HG03025 (cell line): Measurements from ENCODE around the gene RAD51B.
A peak's percentile ranks its signal among the peaks of the same experiment; 100 is the strongest.

Experiments used
- ATAC-seq: cut with Tn5 transposase; IDR thresholded peaks from one replicate; pipeline ENCODE4 v1.9.1; 2021; ENCODE audit warnings: mild to moderate bottlenecking, moderate library complexity; ENCODE audit not compliant: unreplicated experiment, low FRiP score

RAD51B gene

GRCh38 chr14:68460541-68460940, 641.0 kb downstream of the RAD51B start:
- no peak for ATAC-seq

DNA sequence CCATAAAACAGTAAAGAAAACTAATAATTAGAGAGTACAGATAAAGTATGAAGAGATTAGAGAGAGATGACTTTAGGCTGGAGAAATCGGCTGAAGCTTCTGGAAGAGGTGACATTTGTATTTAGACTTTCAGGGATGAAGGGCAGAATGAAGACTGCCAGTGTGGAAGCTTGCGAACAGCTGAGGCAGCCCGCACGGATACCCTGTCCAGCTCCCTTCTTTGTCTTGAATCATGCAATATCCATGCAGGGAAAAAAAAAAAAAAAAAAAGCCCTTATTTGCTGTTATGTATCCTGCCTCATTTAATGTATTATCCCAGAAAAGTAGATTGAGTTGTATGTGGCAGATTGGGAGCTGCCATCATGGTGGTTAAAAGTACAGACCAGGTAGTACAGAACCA, 641.5 kb downstream of the RAD51B start:
- ATAC-seq: no peak

- no peak for ATAC-seq
Observed at GRCh38 chr14:68462683-68463082, 643.1 kb downstream of the RAD51B start.

DNA sequence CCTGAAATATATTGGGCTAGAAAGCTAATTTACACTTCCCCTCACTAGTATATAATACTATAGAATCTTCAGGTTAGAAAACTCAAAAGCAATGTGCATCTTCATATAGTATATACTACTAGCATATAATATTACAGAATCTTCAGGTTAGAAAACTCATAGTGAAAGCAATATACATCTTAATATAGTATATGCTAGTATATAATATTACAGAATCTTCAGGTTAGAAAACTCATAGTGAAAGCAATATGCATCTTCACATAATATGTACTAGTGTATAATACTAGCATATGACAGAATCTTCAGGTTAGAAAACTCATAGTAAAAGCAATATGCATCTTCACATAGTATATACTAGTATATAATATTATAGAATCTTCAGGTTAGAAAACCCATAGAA, 643.7 kb downstream of the RAD51B start:
- ATAC-seq: no peak

DNA sequence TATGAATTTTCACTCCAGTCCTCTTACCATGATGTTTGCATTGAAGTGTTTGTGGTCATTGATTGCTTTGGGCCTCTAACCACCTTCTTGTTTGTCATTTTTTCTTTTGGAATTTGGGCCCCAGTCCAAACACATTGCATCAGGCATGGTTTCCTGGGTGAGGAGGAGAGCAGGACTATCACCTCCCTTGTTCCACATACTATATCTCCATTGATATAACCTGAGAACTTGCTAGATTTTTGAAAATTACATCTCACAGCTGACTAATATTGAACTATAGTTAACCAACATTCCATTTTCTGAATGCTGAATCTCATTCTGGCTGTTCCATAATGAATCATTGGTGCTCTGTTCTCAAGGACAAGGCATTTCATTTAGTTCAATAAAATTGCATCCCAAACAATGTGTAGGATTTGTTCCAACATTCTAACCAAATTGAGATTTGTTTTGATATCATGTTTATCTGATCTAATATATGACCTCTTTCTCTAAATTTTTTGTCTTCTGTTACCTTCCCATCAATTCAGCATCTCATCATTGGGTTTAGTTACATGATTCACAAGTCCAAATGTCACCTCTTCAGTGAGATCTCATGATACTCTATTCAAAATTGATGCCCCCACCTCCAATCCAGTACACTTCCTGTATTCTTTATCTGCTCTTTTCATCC, 644.3 kb downstream of the RAD51B start:
- no peak for ATAC-seq

GRCh38 chr14:68464711-68465110, 645.1 kb downstream of the RAD51B start:
- no peak for ATAC-seq

DNA sequence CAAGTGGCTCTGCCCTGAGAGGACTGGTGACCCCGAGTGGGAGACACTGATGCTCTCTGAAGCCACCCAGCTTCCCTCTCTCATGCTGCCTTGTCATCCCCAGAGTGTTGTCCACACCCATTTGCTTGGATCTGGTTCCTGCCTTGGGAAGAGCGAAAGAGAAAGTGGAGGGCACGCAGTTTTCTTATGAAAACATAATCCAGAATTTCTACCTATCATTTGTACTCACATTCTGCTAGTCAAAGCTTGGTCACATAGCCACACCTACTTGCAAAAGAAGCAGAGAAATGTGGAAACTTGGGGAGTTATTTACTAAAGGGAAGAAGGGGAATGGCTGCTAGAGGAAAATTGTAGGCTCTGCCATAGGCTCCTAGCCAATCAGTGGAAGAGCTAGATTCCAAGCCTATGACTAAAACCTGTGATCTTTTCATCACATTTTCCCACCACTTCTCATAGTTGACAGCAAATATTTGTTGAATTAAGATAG, 647.0 kb downstream of the RAD51B start:
- no peak for ATAC-seq

DNA sequence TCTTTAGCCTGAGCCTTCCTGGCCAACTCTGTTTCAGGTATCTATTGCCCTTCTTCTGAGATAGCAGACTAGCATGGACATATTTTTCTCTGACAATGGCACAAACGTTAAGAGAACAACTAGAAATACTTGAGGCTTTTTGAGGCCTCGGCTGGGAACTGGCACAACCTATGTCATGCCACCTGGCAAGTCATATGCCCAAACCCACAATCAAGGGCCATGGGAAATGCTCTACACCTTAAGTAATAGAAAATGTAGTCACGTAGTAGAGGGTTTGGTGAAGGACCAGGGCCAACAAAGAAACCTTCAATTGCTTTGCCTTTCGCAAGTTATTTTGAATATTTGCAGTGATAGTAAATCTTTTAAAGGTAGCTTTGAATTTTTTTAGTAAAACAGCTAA, 647.8 kb downstream of the RAD51B start:
- no peak for ATAC-seq

DNA sequence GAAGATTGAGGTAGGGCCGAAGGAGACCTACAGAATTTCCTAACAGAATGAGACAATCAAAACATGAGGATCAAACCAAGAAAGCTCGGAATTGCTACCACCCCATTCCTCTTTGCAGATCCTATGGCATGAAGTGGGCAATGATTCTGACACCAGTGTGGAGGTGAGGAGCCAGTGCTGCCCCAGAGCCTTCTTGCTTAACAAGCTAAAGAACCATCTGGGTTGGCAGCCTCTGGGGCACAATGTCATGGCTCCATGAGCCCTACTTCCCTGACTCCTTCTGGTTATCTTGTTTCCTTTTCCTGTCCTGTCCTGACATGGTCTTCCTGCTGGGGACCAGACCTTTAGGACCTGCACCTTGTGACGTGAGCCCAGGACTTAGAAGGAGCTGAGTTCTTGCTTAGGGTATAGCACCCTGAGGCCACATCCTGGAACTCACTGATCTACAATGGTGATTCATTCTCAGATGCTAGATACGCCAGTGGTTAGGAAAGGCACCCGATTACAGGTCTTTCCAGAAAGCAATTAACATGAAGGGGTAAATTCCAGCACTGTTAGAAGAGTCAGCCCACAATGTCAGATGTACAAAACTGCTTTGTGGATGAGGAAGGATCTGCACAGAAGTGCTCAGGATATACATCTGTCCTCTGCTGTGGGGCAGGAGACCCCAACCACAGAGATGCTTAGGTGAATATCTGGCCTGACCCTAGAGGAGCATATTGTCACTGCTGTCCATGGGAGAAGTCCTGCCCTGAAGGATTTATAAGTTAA, 649.0 kb downstream of the RAD51B start:
- ATAC-seq: no peak

DNA sequence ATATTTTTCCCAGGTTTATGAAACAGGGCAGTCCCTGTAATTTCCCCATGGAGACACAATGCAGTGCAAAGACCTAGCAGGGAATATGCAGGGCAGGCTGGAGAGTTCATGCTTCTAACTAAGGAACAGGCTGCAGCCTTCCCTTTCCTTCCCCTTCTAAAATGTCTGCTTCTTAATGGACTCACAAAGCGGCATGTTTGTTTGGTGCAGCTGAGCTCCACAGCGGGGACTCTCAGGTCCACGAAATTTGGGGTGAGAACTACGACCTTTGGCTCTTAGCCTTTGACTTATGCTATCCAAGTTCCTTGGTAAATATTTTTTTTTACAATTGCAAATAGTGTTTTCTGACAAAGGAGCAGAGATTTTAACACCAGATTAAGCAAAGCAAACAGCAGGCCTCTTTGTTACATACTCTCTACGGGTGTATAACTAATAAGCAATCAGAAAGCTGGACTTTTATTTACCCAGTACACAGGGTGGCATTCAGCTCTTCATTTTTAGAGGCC, 649.7 kb downstream of the RAD51B start:
- ATAC-seq: no peak

GRCh38 chr14:68470361-68470760, 650.8 kb downstream of the RAD51B start:
- no peak for ATAC-seq

- ATAC-seq: no peak
Observed at GRCh38 chr14:68471029-68471963, 651.7 kb downstream of the RAD51B start.

DNA sequence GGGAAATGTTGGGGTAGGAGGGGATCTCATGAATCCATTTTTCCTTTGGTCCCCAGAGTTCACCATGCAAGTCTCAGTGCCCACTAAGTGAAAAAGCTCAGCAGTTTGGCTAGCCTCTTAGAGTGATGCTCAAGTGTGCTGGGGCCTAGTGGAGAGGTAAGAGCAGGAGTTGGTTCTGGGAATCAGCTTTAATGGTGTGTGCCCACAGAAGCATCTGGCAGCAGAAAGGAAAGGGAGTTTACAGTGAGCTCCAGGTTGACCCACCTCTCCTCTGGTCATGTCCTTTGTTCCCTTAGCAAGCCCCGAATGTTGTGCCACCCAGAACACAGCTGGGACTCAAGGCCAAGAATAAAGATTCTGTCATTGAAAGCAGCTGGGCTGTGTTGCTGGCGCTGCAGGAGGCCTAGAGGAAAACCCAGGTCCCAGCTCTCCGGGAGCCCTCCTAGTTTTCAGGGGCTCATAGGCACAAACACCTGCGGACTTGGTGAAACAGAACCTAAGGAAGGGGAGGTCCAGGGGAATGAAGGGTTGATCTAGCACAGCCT, 652.5 kb downstream of the RAD51B start:
- no peak for ATAC-seq

GRCh38 chr14:68473069-68473468, 653.5 kb downstream of the RAD51B start:
- ATAC-seq: no peak

GRCh38 chr14:68473794-68474193, 654.2 kb downstream of the RAD51B start:
- ATAC-seq: no peak

DNA sequence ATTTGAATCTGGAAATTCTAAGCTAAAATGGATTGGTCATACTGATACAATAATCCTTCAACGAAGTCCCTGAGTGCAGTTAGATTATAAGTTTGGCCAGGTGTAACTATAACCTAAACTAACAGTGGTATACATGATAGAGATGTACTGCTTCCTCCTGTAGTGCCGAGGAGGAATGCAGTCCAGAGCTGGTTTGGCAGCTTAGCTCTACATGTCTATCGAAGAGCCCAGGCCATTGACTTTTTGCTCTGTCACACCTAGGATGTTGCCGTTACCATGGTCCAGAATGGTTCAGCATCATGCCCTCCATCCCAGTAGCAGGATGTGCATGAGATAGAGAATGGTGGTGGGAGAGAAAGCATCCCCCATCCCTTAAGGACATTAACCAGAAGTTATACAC, 655.2 kb downstream of the RAD51B start:
- no peak for ATAC-seq

DNA sequence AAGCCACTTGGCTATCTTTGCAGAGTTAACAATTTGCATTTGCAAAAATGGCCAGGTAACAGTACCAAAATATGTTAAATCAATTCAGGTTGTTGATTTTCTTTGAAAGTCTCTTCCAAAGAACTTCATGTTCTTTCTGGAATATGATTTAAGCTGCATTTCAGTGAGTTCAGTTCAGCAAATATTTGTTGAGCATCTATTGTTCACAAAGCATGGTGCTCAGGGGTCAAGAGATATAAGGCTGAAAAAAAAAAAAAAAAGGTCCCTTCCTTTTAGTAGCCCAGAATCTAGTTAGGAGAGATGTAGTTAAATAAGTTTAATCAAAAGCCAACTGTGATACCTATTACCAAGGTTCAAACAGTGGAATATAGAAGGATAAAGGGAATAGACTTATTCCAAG, 656.2 kb downstream of the RAD51B start:
- no peak for ATAC-seq

GRCh38 chr14:68476212-68477109, 656.9 kb downstream of the RAD51B start:
- ATAC-seq: peak; percentile 57

GRCh38 chr14:68477110-68477455, 657.5 kb downstream of the RAD51B start:
- no peak for ATAC-seq
